DND-41 (cell line): ENCODE results near the gene TBCE.

Source experiments
- ATAC-seq: fragments of 200-7000 bp; cut with Tn5 transposase; 3 replicates; pipeline ENCODE4 v1.9.1; 2021; ENCODE audit warnings: low read depth; ENCODE audit not compliant: insufficient read depth
- DNase-seq: peaks from one replicate; pipeline ENCODE4 v3.0.0-alpha.2; 2020
- H2AFZ ChIP-seq: 2 replicates; pipeline ENCODE4 v1.6.0; 2012; ENCODE audit warnings: low read depth, low read length
- H3K27ac ChIP-seq: 2 replicates; pipeline ENCODE4 v1.5.1; 2012; ENCODE audit warnings: low read length, inconsistent platforms
- H3K27me3 ChIP-seq: fragments of 200-600 bp; sonication (generic); 2 replicates; pipeline ENCODE4 v1.6.0; 2012; ENCODE audit warnings: low read length, mild to moderate bottlenecking, inconsistent platforms; ENCODE audit not compliant: insufficient read depth, poor library complexity
- H3K36me3 ChIP-seq: 2 replicates; pipeline ENCODE4 v1.5.1; 2012; ENCODE audit warnings: low read length, inconsistent platforms; ENCODE audit not compliant: insufficient read depth
- H3K4me1 ChIP-seq: 2 replicates; pipeline ENCODE4 v1.5.1; 2012; ENCODE audit warnings: mild to moderate bottlenecking, low read length; ENCODE audit not compliant: insufficient read depth
- H3K4me2 ChIP-seq: 2 replicates; pipeline ENCODE4 v1.6.0; 2012; ENCODE audit warnings: mild to moderate bottlenecking, moderate library complexity, low read length, inconsistent platforms; ENCODE audit not compliant: insufficient read depth
- H3K4me3 ChIP-seq, 2 experiments: fragments of 200-600 bp in 1 of 2; shearing (Covaris generic) in 1 of 2; 2 replicates each; pipeline ENCODE4 v1.5.1; 2012 to 2016; ENCODE audit warnings: inconsistent platforms in 2 of 2, low read length in 2 of 2, mild to moderate bottlenecking in 2 of 2, low read depth in 1 of 2, moderate library complexity in 1 of 2
- H3K79me2 ChIP-seq: 2 replicates; pipeline ENCODE4 v1.6.0; 2012; ENCODE audit warnings: low read length, inconsistent platforms; ENCODE audit not compliant: insufficient read depth
- H3K9ac ChIP-seq: 2 replicates; pipeline ENCODE4 v1.6.0; 2012; ENCODE audit warnings: low read depth, mild to moderate bottlenecking, inconsistent platforms, low read length, moderate library complexity
- H3K9me3 ChIP-seq: 2 replicates; pipeline ENCODE4 v1.5.1; 2012; ENCODE audit warnings: low read length, moderate library complexity, mild to moderate bottlenecking, inconsistent platforms; ENCODE audit not compliant: insufficient read depth, severe bottlenecking
- H4K20me1 ChIP-seq: 2 replicates; pipeline ENCODE4 v1.6.0; 2012; ENCODE audit warnings: low read length; ENCODE audit not compliant: insufficient read depth
- CTCF ChIP-seq: IDR thresholded peaks from 2 replicates; pipeline ENCODE4 v1.5.1; 2012; ENCODE audit warnings: borderline replicate concordance, low read length, moderate library complexity, mild to moderate bottlenecking; ENCODE audit not compliant: poor library complexity, severe bottlenecking; ENCODE audit errors: extremely low read depth
- EZH2 ChIP-seq: IDR thresholded peaks from 3 replicates; pipeline ENCODE4 v1.6.1; 2012; ENCODE audit warnings: borderline replicate concordance, low read depth, mild to moderate bottlenecking, moderate library complexity, low read length, inconsistent platforms; ENCODE audit not compliant: severe bottlenecking

The TBCE gene

GRCh38 chr1:235366286-235366685 is 941 bp upstream of the TBCE start:
- ATAC-seq (no peak), DNase-seq (no peak)
- H3K4me2 ChIP-seq, result peak overlapping the region; percentile 67
- H3K79me2 ChIP-seq, result peaks cover 38% of the 10 kb centered on the region
- no peak for TF ChIP-seq EZH2
- TF ChIP-seq CTCF, result no peak
- no peaks in the 10 kb centered on the region for H3K27me3 ChIP-seq
- no peaks in the 10 kb centered on the region for H3K36me3 ChIP-seq
- no peaks in the 10 kb centered on the region for H3K9me3 ChIP-seq
- H2AFZ ChIP-seq, result peak overlapping the region; percentile 84
- H3K27ac ChIP-seq, result peak overlapping the region; percentile 79; the same call in 1 of the 2 replicates
- H3K4me3 ChIP-seq, result peak overlapping the region in 1 of 2 experiments; percentile 75; a peak in 3 of 4 replicates
- H3K9ac ChIP-seq, result peak overlapping the region; percentile 74
- no peaks in the 10 kb centered on the region for H4K20me1 ChIP-seq
- peaks cover 31% of the 10 kb centered on the region for H3K4me1 ChIP-seq

- H3K4me2 ChIP-seq, result peak overlapping the region; percentile 67
- H4K20me1 ChIP-seq, result no peaks in the 10 kb centered on the region
- H3K27ac ChIP-seq, result no peak overlapping the region
- peaks cover 56% of the 10 kb centered on the region for H3K79me2 ChIP-seq
- no peaks in the 10 kb centered on the region for H3K9me3 ChIP-seq
- H2AFZ ChIP-seq, result 0 out of 2 replicates have a peak overlapping the region, but pooled peaks have one; percentile 2
- no peaks in the 10 kb centered on the region for H3K27me3 ChIP-seq
- peak overlapping the region; percentile 74; the same call in 1 of the 2 replicates for H3K9ac ChIP-seq
- TF ChIP-seq EZH2 (no peak), CTCF (no peak)
- H3K4me1 ChIP-seq, result peaks cover 31% of the 10 kb centered on the region
- no peak for DNase-seq
- ATAC-seq, result no peak
- no peaks in the 10 kb centered on the region for H3K36me3 ChIP-seq
- peak overlapping the region; percentile 75 to 83; a peak in 3 of 4 replicates for H3K4me3 ChIP-seq
Observed at GRCh38 chr1:235368428-235368827, 1.2 kb downstream of the TBCE start.

GRCh38 chr1:235369802-235370201 is 2.6 kb downstream of the TBCE start:
- DNase-seq (no peak), ATAC-seq (no peak)
- H3K27me3 ChIP-seq, result no peaks in the 10 kb centered on the region
- H3K4me3 ChIP-seq, result no peak overlapping the region
- no peak overlapping the region for H3K9ac ChIP-seq
- no peak overlapping the region for H3K27ac ChIP-seq
- peaks cover 62% of the 10 kb centered on the region for H3K79me2 ChIP-seq
- no peaks in the 10 kb centered on the region for H3K9me3 ChIP-seq
- no peaks in the 10 kb centered on the region for H4K20me1 ChIP-seq
- H3K4me1 ChIP-seq, result peaks cover 31% of the 10 kb centered on the region
- TF ChIP-seq EZH2 (no peak), CTCF (no peak)
- no peak overlapping the region for H3K4me2 ChIP-seq
- H3K36me3 ChIP-seq, result peaks cover 4% of the 10 kb centered on the region; the same call in 1 of the 2 replicates
- H2AFZ ChIP-seq, result no peak overlapping the region
